Fibroblast of lung (primary cell): ENCODE results near the gene OGG1. TPM values are rescaled to one million over a fixed set of nuclear protein-coding genes. Genes with fewer than 3 reads are reported as not detected.

Experiments
- DNase-seq, 2 donors: peaks; one replicate each; pipeline versions ENCODE4 v3.0.0 to v3.0.0-alpha.2; 2010; ENCODE audit warnings: low read depth in 2 of 2
- H2AFZ ChIP-seq: 2 replicates; pipeline ENCODE4 v1.5.1; 2012; ENCODE audit warnings: low read length, control low read depth, inconsistent platforms
- H3K27ac ChIP-seq: 2 replicates; pipeline ENCODE4 v1.5.1; 2011; ENCODE audit warnings: low read length, control low read depth; ENCODE audit not compliant: insufficient read depth
- H3K27me3 ChIP-seq: 2 replicates; pipeline ENCODE4 v1.5.1; 2011; ENCODE audit warnings: mild to moderate bottlenecking, low read length; ENCODE audit not compliant: control insufficient read depth, insufficient read depth
- H3K36me3 ChIP-seq: 2 replicates; pipeline ENCODE4 v1.5.1; 2011; ENCODE audit warnings: low read length; ENCODE audit not compliant: control insufficient read depth, insufficient read depth
- H3K4me1 ChIP-seq: 2 replicates; pipeline ENCODE4 v1.5.1; 2011; ENCODE audit warnings: low read length; ENCODE audit not compliant: control insufficient read depth, insufficient read depth; ENCODE audit errors: extremely low read depth
- H3K4me2 ChIP-seq: 2 replicates; pipeline ENCODE4 v1.5.1; 2011; ENCODE audit warnings: low read length, control low read depth; ENCODE audit not compliant: insufficient read depth; ENCODE audit errors: extremely low read depth
- H3K4me3 ChIP-seq, 4 experiments: fragments of 200-600 bp in 1 of 4; sonication (generic) in 1 of 4; replicated peaks in 1 of 4; 2 replicates each; pipeline ENCODE4 v1.5.1; 2011 to 2016; ENCODE audit warnings: low read length in 4 of 4, low read depth in 3 of 4, mild to moderate bottlenecking in 3 of 4, control low read depth in 2 of 4, inconsistent platforms in 1 of 4, mixed read lengths in 1 of 4; ENCODE audit not compliant: insufficient read depth in 1 of 4; ENCODE audit errors: control extremely low read depth in 1 of 4
- H3K79me2 ChIP-seq: 2 replicates; pipeline ENCODE4 v1.5.1; 2012; ENCODE audit warnings: mild to moderate bottlenecking, low read length, inconsistent platforms; ENCODE audit not compliant: control insufficient read depth, insufficient read depth
- H3K9ac ChIP-seq: 2 replicates; pipeline ENCODE4 v1.5.1; 2011; ENCODE audit warnings: mild to moderate bottlenecking, low read length, control low read depth; ENCODE audit not compliant: insufficient read depth
- H3K9me3 ChIP-seq: 2 replicates; pipeline ENCODE4 v1.5.1; 2012; ENCODE audit warnings: low read depth, low read length; ENCODE audit not compliant: control insufficient read depth, insufficient read depth
- H4K20me1 ChIP-seq: 2 replicates; pipeline ENCODE4 v1.5.1; 2011; ENCODE audit warnings: low read length; ENCODE audit not compliant: control insufficient read depth, insufficient read depth; ENCODE audit errors: extremely low read depth
- EZH2 ChIP-seq: IDR thresholded peaks from 2 replicates; pipeline ENCODE4 v1.5.1; 2012; ENCODE audit warnings: low read length, control low read depth, mild to moderate bottlenecking; ENCODE audit errors: missing control alignments
- polyA plus RNA-seq, 2 donors: library from polyadenylated mRNA; depleted of rRNA in 1 of 2; stranded (reverse) in 1 of 2; unstranded in 1 of 2; fragments of >200 nt; gene quantifications; 2 replicates each; pipeline ENCODE4 v1.2.1, GENCODE V29; 2011 to 2012; ENCODE audit warnings: missing spikeins in 1 of 2
- total RNA-seq: library from RNA; depleted of rRNA; stranded (reverse); fragments of >200 nt; gene quantifications from 2 replicates; pipeline ENCODE4 v1.2.1, GENCODE V29; 2014
- TF ChIP-seq, protein P1 (sequence below), 2 donors: IDR thresholded peaks in 1 of 2; conservative IDR thresholded peaks in 1 of 2; 1 replicate in 1 of 2; 2 replicates in 1 of 2; pipeline ENCODE4 v1.5.1; 2011 to 2012; ENCODE audit warnings: low read length in 2 of 2, control low read depth in 1 of 2, inconsistent platforms in 1 of 2, low read depth in 1 of 2, mild to moderate bottlenecking in 1 of 2

Gene OGG1
- total and polyA plus RNA-seq, 2 donors (not counting 1 experiment from before 2014, with no cell fraction given) = 20.1 to 24.4 TPM

DNA sequence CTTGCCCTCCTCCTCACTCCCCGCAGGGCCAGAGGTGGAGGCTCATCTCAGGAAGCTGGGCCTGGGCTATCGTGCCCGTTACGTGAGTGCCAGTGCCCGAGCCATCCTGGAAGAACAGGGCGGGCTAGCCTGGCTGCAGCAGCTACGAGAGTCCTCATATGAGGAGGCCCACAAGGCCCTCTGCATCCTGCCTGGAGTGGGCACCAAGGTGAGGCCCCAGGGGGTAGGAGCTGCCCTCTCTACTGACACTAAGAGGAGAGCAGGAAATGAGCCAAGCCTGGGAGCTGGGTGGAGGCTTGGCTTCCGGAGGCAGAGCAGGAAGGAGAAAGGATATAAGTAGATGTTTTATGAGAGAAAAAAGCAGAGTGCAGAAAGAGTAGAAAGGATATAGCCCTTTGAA, 4.9 kb downstream of the OGG1 start:
- no peak overlapping the region for H3K4me3 ChIP-seq
- H3K27ac ChIP-seq = no peak overlapping the region
- no peaks in the 10 kb centered on the region for H3K4me1 ChIP-seq
- no peak for DNase-seq
- TF ChIP-seq EZH2 = no peak
- TF ChIP-seq, protein P1, sequence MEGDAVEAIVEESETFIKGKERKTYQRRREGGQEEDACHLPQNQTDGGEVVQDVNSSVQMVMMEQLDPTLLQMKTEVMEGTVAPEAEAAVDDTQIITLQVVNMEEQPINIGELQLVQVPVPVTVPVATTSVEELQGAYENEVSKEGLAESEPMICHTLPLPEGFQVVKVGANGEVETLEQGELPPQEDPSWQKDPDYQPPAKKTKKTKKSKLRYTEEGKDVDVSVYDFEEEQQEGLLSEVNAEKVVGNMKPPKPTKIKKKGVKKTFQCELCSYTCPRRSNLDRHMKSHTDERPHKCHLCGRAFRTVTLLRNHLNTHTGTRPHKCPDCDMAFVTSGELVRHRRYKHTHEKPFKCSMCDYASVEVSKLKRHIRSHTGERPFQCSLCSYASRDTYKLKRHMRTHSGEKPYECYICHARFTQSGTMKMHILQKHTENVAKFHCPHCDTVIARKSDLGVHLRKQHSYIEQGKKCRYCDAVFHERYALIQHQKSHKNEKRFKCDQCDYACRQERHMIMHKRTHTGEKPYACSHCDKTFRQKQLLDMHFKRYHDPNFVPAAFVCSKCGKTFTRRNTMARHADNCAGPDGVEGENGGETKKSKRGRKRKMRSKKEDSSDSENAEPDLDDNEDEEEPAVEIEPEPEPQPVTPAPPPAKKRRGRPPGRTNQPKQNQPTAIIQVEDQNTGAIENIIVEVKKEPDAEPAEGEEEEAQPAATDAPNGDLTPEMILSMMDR (conservative IDR thresholded peaks at IDR 0.05 in 1 of 2, IDR thresholded peaks at IDR 0.05 in 1 of 2; ENCODE audit: low read depth in 1 of 2, low read length in 2 of 2) = no peak
- H4K20me1 ChIP-seq = no peaks in the 10 kb centered on the region
- H3K9ac ChIP-seq = no peak overlapping the region
- no peak overlapping the region for H3K4me2 ChIP-seq
- H3K27me3 ChIP-seq = no peaks in the 10 kb centered on the region
- no peaks in the 10 kb centered on the region for H3K9me3 ChIP-seq
- peaks cover 11% of the 10 kb centered on the region for H3K79me2 ChIP-seq
- H2AFZ ChIP-seq = no peak overlapping the region
- H3K36me3 ChIP-seq = peaks cover 20% of the 10 kb centered on the region

DNA sequence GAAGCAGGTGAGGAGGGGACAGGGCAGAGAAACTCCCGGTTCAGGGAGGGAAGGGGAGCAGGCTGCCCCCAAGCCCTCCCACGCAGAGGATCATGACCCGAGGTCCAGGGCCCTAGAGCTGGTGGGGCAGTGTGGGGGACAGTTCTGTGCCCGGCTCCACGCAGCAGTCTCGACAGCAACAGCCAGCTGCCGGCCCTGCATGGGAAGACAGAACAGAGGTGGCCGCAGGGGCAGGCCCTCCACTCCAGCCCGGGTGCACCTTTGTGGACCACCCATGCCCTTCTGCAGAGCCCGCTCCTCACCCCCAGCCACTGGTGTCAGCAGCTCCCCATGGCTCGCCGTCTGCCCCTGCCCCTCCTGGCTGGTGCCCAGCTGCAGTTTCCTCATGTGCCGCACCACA, 7.7 kb downstream of the OGG1 start:
- H3K27me3 ChIP-seq = no peaks in the 10 kb centered on the region
- H4K20me1 ChIP-seq = no peaks in the 10 kb centered on the region
- no peak for TF ChIP-seq EZH2
- TF ChIP-seq, protein P1 (conservative IDR thresholded peaks at IDR 0.05 in 1 of 2, IDR thresholded peaks at IDR 0.05 in 1 of 2; ENCODE audit: low read depth in 1 of 2, low read length in 2 of 2) = no peak
- H3K36me3 ChIP-seq = peaks cover 13% of the 10 kb centered on the region
- no peak overlapping the region for H3K9ac ChIP-seq
- H3K9me3 ChIP-seq = no peaks in the 10 kb centered on the region
- no peak for DNase-seq
- H2AFZ ChIP-seq = no peak overlapping the region
- H3K79me2 ChIP-seq = no peaks in the 10 kb centered on the region
- H3K27ac ChIP-seq = no peak overlapping the region
- no peaks in the 10 kb centered on the region for H3K4me1 ChIP-seq
- no peak overlapping the region for H3K4me3 ChIP-seq
- no peak overlapping the region for H3K4me2 ChIP-seq

DNA sequence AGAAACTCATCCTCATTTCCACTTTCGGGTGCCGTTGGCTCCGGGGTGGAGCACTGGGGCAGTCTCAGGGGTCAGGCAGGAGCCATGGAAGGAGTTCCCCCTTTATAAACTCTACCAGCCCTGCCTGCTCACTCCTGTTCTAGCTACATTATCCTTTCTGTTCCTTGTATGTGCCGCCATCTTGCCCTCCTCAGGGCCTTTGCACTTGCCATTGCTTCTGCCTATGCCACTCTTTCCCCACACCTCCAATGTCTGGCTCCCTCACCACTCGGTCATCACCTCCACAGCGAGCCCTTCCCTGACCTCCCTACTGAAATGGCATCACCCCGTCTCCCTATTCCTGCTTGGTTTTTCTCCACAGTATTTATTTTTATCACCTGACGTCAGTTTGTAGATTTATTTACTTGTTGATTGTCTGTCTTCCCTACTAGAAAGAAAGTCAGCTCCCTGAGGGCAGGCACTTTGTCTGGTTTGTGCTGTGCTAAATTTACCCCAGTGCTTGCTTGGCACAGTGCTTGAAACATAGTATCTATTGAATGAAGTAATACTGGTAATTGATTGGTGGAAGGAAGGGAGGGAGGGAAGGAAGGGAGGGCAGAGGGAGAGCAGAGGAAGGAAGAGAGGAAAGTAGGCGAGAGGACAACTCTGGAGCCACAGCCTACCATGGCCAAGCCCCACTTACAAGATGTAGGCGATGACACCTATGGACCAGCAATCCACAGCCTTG, 11.2 kb downstream of the OGG1 start:
- TF ChIP-seq EZH2 = no peak
- Histone ChIP-seq H3K4me2 (no peak overlapping the region), H3K4me1 (no peaks in the 10 kb centered on the region), H3K79me2 (no peaks in the 10 kb centered on the region), H3K27me3 (no peaks in the 10 kb centered on the region), H2AFZ (no peak overlapping the region), H3K4me3 (no peak overlapping the region), H3K36me3 (peaks cover 13% of the 10 kb centered on the region), H3K9ac (no peak overlapping the region), H4K20me1 (no peaks in the 10 kb centered on the region), H3K27ac (no peak overlapping the region), H3K9me3 (no peaks in the 10 kb centered on the region)
- DNase-seq = no peak
